HG02798 (cell line): ENCODE results near the gene ZNF354B.
"Not testable (repeated sequence)": the region's sequence is repeated elsewhere in the genome, so short reads cannot be mapped to it uniquely, and the experiment has no call there.

Experiments used
- ATAC-seq: cut with Tn5 transposase; IDR thresholded peaks from one replicate; pipeline ENCODE4 v1.9.1; 2021; ENCODE audit warnings: mild to moderate bottlenecking; ENCODE audit not compliant: unreplicated experiment, poor library complexity

The ZNF354B gene

GRCh38 chr5:178872302-178872701 lies 12.5 kb downstream of the ZNF354B start:
- ATAC-seq: no peak

DNA sequence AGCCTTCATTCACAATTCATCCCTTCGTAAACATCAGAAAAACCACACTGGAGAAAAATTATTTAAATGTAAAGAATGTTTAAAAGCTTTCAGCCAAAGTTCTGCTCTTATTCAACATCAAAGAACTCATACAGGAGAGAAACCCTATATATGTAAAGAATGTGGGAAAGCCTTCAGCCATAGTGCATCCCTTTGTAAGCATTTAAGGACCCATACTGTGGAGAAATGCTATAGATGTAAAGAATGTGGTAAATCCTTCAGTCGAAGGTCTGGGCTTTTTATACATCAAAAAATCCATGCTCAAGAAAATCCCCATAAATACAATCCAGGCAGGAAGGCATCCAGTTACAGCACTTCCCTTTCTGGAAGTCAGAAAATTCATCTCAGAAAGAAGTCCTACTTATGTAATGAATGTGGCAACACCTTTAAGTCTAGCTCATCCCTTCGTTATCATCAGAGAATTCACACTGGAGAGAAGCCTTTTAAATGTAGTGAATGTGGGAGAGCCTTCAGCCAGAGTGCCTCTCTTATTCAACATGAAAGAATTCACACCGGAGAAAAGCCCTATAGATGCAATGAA lies 23.5 kb downstream of the ZNF354B start:
- ATAC-seq: not testable (repeated sequence)

DNA sequence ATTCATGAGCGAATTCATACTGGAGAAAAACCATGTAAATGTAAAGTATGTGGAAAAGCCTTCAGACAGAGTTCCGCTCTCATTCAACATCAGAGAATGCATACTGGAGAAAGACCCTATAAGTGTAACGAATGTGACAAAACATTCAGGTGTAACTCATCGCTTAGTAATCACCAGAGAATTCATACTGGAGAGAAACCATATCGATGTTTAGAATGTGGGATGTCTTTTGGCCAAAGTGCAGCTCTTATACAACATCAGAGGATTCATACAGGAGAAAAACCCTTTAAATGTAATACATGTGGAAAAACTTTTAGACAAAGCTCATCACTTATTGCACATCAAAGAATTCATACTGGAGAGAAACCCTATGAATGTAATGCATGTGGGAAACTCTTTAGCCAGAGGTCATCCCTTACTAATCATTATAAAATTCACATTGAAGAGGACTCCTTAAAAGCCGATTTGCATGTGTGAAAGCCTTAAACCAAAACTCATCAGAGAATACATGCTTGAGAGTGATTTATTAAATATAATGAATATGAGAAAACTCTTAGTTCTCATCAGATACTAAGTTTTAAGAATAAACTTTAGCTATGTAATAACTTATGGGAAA lies 24.2 kb downstream of the ZNF354B start:
- ATAC-seq: no peak

- no peak for ATAC-seq
Measured at GRCh38 chr5:178895615-178896571, 36.1 kb downstream of the ZNF354B start, which contains the start of gene ZFP2. ZFP2 (plus strand) TSS chr5:178895913; CDS start chr5:178931314, 35,401 bp downstream.

- no peak for ATAC-seq
Measured at GRCh38 chr5:178899289-178899688, 39.5 kb downstream of the ZNF354B start.

GRCh38 chr5:178902849-178903248 lies 43.1 kb downstream of the ZNF354B start:
- no peak for ATAC-seq

- no peak for ATAC-seq
Measured at GRCh38 chr5:178931846-178932760, 72.3 kb downstream of the ZNF354B start.
